22Rv1 (cell line): ENCODE data around the gene ZNF407.

Experiments used
- ZFX ChIP-seq: fragments of 450-650 bp; IDR thresholded peaks from 2 replicates; pipeline ENCODE4 v1.6.1; 2017; ENCODE audit warnings: antibody characterized with exemption, borderline replicate concordance
- TF ChIP-seq, protein P1 (sequence below): fragments of 450-650 bp; IDR thresholded peaks from 2 replicates; pipeline ENCODE4 v1.5.1; 2017; ENCODE audit warnings: mild to moderate bottlenecking

DNA sequence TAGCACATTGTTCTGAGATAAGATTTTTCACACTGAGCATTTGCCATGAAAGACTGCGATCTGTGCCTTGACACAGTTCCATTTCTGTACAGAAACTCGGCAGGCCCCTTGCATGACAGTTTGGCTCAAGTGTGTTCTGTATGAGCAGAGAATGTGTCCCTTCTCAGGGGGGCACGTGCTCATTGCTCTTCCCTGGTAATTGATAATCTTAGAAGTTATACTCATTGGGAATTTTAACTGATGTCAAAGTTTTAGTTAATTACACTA lies 440.0 kb downstream of the ZNF407 start:
- TF ChIP-seq, protein P1, sequence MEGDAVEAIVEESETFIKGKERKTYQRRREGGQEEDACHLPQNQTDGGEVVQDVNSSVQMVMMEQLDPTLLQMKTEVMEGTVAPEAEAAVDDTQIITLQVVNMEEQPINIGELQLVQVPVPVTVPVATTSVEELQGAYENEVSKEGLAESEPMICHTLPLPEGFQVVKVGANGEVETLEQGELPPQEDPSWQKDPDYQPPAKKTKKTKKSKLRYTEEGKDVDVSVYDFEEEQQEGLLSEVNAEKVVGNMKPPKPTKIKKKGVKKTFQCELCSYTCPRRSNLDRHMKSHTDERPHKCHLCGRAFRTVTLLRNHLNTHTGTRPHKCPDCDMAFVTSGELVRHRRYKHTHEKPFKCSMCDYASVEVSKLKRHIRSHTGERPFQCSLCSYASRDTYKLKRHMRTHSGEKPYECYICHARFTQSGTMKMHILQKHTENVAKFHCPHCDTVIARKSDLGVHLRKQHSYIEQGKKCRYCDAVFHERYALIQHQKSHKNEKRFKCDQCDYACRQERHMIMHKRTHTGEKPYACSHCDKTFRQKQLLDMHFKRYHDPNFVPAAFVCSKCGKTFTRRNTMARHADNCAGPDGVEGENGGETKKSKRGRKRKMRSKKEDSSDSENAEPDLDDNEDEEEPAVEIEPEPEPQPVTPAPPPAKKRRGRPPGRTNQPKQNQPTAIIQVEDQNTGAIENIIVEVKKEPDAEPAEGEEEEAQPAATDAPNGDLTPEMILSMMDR: no peak
- no peak for TF ChIP-seq ZFX
